ENCODE results near the gene TMPRSS7. TPM values are rescaled to one million over a fixed set of nuclear protein-coding genes. Genes with fewer than 3 reads are reported as not detected.

Gene TMPRSS7
- total RNA-seq, 1 experiment from 2014 or later = not detected

- BruUV-seq (replicated peaks) = no TSS peak
- no peaks in the 10 kb centered on the region for H3K36me3 ChIP-seq (ENCODE audit: control insufficient read depth, insufficient read depth, low read length)
- no peak for ATAC-seq
- no peak for TF ChIP-seq TCF7L2 (IDR thresholded peaks at IDR 0.05; ENCODE audit: low read depth, low read length)
- no peak for TF ChIP-seq POLR2AphosphoS5 (IDR thresholded peaks at IDR 0.05; ENCODE audit: low read depth, low read length)
- no peak for TF ChIP-seq SIN3A (IDR thresholded peaks at IDR 0.05; ENCODE audit: borderline replicate concordance, insufficient read depth, low read depth, low read length)
- TF ChIP-seq REST (IDR thresholded peaks at IDR 0.05; ENCODE audit: insufficient read depth in 1 of 2, low read depth in 2 of 2, low read length in 1 of 2) = no peak
- no peak for TF ChIP-seq CTCF (IDR thresholded peaks at IDR 0.05)
- ChIA-PET POLR2A (no interaction called here), CTCF (interaction anchor here (0.6 to 0.7 kb wide), 3 partner anchors 13 to 42 kb away, joined by 3 to 6 read pairs (median 5); no protein-coding TSS in a partner anchor)
- intact Hi-C loops (cut with micrococcal nuclease; ENCODE audit: unreplicated experiment) (no loop called here), in situ Hi-C loops (cut with HindIII; ENCODE audit: low pct_unique_long_range_greater_than_20kb, low sequenced_read_pairs) (no loop called here)
- no peaks in the 10 kb centered on the region for H3K9me3 ChIP-seq (ENCODE audit: control insufficient read depth, insufficient read depth, low read depth, low read length)
- H3K27me3 ChIP-seq (ENCODE audit: control insufficient read depth, insufficient read depth, low read length) = peaks cover 2% of the 10 kb centered on the region
- no peaks in the 10 kb centered on the region for H3K4me1 ChIP-seq (ENCODE audit: control insufficient read depth, insufficient read depth, low read length)
- H3K27ac ChIP-seq (ENCODE audit: low read length) = no peak overlapping the region
- no peak for DNase-seq (ENCODE audit: low read depth, low spot score)
- H3K4me3 ChIP-seq (ENCODE audit: low read depth in 2 of 2, low read length in 2 of 2) = no peak overlapping the region
These were observed 3.6 kb upstream of the TMPRSS7 start for GRCh38 chr3:112030901-112031300.

DNA sequence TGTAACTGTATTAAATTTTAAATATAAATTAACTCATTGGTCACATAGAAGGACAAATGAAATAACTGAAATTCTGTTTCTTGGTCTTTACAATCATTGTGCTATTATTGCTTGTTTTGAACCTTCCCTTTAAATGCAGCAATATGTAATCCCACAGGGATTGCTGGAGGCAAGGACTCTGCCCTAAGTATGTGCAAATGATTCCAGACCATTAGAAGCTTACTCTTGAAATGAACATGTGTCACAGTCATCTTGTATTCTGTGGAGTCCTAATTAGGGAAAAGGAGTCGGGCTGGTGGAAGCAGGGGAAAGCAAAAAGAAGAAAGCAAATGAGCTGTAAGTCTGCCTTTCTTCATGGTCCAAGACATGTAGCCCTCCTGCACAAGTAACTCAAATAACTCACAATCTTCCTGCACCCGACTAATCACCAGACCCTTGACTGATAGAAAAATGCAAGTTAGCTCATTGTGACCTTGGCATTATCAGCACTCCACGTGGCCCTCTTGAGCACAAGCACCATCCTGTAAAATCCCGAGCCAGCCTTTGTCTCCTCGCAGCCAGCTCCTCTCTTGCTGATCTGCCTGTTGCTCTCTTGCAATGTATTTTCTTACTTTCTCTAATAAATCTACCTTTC, 2.3 kb upstream of the TMPRSS7 start:
- no peak overlapping the region for H3K27ac ChIP-seq (ENCODE audit: low read length)
- no peaks in the 10 kb centered on the region for H3K9me3 ChIP-seq (ENCODE audit: control insufficient read depth, insufficient read depth, low read depth, low read length)
- ATAC-seq (no peak), DNase-seq (ENCODE audit: low read depth, low spot score) (no peak)
- ChIA-PET CTCF (no interaction called here), POLR2A (no interaction called here)
- H3K4me3 ChIP-seq (ENCODE audit: low read depth in 2 of 2, low read length in 2 of 2) = no peak overlapping the region
- H3K36me3 ChIP-seq (ENCODE audit: control insufficient read depth, insufficient read depth, low read length) = no peaks in the 10 kb centered on the region
- TF ChIP-seq SIN3A (IDR thresholded peaks at IDR 0.05; ENCODE audit: borderline replicate concordance, insufficient read depth, low read depth, low read length) (no peak), TCF7L2 (IDR thresholded peaks at IDR 0.05; ENCODE audit: low read depth, low read length) (no peak), REST (IDR thresholded peaks at IDR 0.05; ENCODE audit: insufficient read depth in 1 of 2, low read depth in 2 of 2, low read length in 1 of 2) (no peak), CTCF (IDR thresholded peaks at IDR 0.05) (no peak), POLR2AphosphoS5 (IDR thresholded peaks at IDR 0.05; ENCODE audit: low read depth, low read length) (no peak)
- intact Hi-C loops (cut with micrococcal nuclease; ENCODE audit: unreplicated experiment) (no loop called here), in situ Hi-C loops (cut with HindIII; ENCODE audit: low pct_unique_long_range_greater_than_20kb, low sequenced_read_pairs) (no loop called here)
- peaks cover 2% of the 10 kb centered on the region for H3K27me3 ChIP-seq (ENCODE audit: control insufficient read depth, insufficient read depth, low read length)
- no peaks in the 10 kb centered on the region for H3K4me1 ChIP-seq (ENCODE audit: control insufficient read depth, insufficient read depth, low read length)
- BruUV-seq (replicated peaks) = no TSS peak
